GM13976 (cell line): ENCODE measurements around the gene RHBDF2.

Experiments
- DNase-seq: peaks from one replicate; pipeline ENCODE4 v3.0.0; 2012; ENCODE audit warnings: low spot score
- in situ Hi-C: fragments of 300-500 bp; cut with MboI; formaldehyde crosslinking; loops from one replicate; pipeline ENCODE4 v1.12.0; 2022; ENCODE audit warnings: low sequenced_read_pairs, mixed read lengths, inconsistent platforms; ENCODE audit not compliant: unreplicated experiment
- TF ChIP-seq, protein P1 (sequence below): IDR thresholded peaks from 2 replicates; pipeline ENCODE4 v1.5.1; 2012; ENCODE audit warnings: borderline replicate concordance, mild to moderate bottlenecking; ENCODE audit not compliant: insufficient read depth; ENCODE audit errors: extremely low read depth, missing control alignments, control extremely low read depth

RHBDF2 gene

GRCh38 chr17:76427501-76428231 is 73.6 kb downstream of the RHBDF2 start:
- in situ Hi-C loops = no loop called here
- TF ChIP-seq, protein P1, sequence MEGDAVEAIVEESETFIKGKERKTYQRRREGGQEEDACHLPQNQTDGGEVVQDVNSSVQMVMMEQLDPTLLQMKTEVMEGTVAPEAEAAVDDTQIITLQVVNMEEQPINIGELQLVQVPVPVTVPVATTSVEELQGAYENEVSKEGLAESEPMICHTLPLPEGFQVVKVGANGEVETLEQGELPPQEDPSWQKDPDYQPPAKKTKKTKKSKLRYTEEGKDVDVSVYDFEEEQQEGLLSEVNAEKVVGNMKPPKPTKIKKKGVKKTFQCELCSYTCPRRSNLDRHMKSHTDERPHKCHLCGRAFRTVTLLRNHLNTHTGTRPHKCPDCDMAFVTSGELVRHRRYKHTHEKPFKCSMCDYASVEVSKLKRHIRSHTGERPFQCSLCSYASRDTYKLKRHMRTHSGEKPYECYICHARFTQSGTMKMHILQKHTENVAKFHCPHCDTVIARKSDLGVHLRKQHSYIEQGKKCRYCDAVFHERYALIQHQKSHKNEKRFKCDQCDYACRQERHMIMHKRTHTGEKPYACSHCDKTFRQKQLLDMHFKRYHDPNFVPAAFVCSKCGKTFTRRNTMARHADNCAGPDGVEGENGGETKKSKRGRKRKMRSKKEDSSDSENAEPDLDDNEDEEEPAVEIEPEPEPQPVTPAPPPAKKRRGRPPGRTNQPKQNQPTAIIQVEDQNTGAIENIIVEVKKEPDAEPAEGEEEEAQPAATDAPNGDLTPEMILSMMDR = no peak
- DNase-seq = no peak

DNA sequence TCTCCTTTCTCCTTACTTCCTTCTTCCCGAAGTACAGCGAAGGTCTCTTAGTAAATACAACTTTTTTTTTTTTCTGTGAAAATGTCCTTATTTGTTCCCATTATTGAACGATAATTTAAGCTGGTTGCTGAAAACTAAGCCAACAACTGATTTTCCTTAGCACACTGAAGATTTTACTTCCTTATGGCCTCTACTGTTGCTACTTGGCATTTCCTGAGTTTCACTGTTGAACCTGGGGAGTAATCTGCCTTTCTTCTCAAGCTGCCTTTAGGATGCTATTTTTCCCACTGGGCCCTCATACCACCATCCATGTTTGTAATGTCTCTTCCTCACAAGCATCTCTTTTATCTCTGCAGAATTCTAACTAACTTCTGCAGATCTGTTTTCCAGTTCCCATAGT is 74.4 kb downstream of the RHBDF2 start:
- TF ChIP-seq, protein P1 = no peak
- in situ Hi-C loops = no loop called here
- DNase-seq = no peak

DNA sequence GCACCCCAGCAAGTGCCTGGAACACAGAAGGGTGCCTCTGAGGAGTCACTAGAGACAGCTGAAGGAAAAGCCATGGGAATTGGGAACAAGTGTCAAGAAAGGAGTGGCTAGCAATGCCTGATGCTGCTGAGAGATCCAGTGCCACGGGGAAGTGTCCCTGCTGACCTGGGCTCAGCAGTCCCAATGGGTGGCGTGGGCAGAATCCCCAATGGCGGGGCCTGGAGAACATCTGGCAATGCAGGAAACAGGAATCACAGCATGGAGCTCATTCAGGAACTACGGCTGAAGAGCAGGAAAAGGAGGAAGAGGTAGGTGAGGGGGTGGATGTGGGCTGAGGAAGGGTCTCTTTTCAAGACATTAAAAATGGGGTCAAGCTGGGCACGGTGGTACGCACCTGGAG is 78.4 kb downstream of the RHBDF2 start:
- TF ChIP-seq, protein P1 = no peak
- DNase-seq = no peak
- in situ Hi-C loops = no loop called here

DNA sequence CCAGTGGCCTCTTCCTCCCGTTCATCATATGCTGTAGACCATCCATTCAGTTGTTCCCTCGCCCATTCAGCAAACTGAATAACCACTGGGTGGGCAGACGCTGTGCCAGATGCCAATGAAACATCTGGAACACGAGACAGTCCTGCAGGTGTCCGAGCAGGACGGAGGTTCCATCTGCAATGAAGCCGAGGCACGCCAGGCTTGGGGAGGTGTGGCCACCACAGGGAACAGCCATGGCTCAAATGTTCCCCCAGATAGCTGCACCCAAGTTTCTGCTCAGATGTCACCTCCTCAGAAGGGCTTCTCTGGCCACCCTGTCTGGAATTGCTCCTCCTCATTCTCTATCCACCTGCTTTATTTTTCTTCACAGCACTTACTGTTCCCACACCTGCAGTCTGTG is 78.8 kb downstream of the RHBDF2 start:
- in situ Hi-C loops = no loop called here
- TF ChIP-seq, protein P1 = no peak
- DNase-seq = no peak

- TF ChIP-seq, protein P1 = no peak
- DNase-seq = no peak
- in situ Hi-C loops = no loop called here
These were observed 80.2 kb downstream of the RHBDF2 start for GRCh38 chr17:76421044-76421407.
